GM18511 (cell line): ENCODE measurements around the gene GNG3.
A peak's percentile ranks its signal among the peaks of the same experiment; 100 is the strongest.

Experiments used
- ATAC-seq: cut with Tn5 transposase; IDR thresholded peaks from one replicate; pipeline ENCODE4 v1.9.1; 2021; ENCODE audit warnings: mild to moderate bottlenecking, moderate library complexity; ENCODE audit not compliant: unreplicated experiment

The GNG3 gene

GRCh38 chr11:62753736-62754603 lies 46.5 kb downstream of the GNG3 start, which contains the start of gene ZBTB3:
TSS of gene ZBTB3 (minus strand) at chr11:62754160. CDS start at chr11:62753664, 496 bp downstream.
- ATAC-seq, result peak; percentile 96

GRCh38 chr11:62755086-62755615 lies 47.7 kb downstream of the GNG3 start:
- ATAC-seq, result no peak

DNA sequence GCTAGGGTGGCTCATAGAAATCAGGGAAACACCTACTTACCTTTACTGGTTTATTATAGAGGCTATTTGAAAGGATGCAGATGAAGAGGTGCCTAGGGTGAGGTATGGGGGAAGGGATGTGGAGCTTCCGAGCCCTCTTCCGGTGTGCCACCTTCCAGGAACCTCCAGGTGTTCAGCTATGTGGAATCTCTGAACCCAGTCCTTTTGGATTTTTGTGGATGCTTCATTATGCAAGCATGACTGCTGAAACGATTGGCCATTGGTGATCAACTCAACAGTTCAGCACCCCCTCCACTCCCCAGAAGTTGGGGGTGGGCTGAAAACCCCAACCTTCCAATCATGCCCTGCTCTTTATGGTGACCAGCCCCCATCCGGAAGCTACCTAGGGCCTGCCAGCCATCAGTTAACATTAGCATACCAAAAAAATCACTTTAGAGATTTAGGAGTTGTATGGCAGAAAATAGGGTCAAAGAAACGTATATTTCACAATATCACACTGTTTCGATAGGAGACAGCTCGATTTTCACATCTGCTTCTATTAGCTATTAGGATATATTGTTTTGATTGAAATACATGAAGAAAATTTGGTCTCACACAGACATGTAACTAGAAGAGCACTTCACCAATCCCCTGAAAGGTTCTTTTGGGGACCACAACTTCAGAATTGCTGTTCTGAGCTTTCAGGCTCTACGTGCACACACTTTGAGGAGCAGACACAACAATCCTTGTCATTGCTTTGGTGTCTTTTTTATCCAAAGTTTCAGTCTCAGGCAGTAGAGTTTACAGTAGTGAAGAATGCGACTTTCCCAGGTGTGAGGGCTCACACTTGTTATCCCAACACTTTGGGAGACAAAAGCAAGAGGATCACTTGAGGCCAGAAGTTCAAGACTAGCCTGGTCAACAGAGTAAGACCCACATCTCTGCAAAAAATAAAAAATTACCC lies 50.6 kb downstream of the GNG3 start:
- ATAC-seq, result no peak
